CD4-positive, alpha-beta T cell treated with Interleukin-17A for 1 hour (primary cell): ENCODE data around the gene DIP2C.
"Not testable (repeated sequence)": the region's sequence is repeated elsewhere in the genome, so short reads cannot be mapped to it uniquely, and the experiment has no call there.

Source experiments
- DNase-seq: peaks from one replicate; pipeline ENCODE4 v3.0.0-alpha.2; 2020

The DIP2C gene

GRCh38 chr10:528173-529165, 161.0 kb downstream of the DIP2C start:
- no peak for DNase-seq

GRCh38 chr10:527416-527815, 162.1 kb downstream of the DIP2C start:
- no peak for DNase-seq

- DNase-seq, result no peak
Measured at GRCh38 chr10:526651-527312, 162.7 kb downstream of the DIP2C start.

- DNase-seq, result no peak
Measured at GRCh38 chr10:525565-526315, 163.7 kb downstream of the DIP2C start.

- no peak for DNase-seq
Measured at GRCh38 chr10:523925-524324, 165.5 kb downstream of the DIP2C start.

GRCh38 chr10:522350-522749, 167.1 kb downstream of the DIP2C start:
- no peak for DNase-seq

GRCh38 chr10:521261-522250, 167.9 kb downstream of the DIP2C start:
- no peak for DNase-seq

GRCh38 chr10:520402-520787, 169.1 kb downstream of the DIP2C start:
- DNase-seq, result no peak

- no peak for DNase-seq
Measured at GRCh38 chr10:519716-520401, 169.6 kb downstream of the DIP2C start.

- DNase-seq, result no peak
Measured at GRCh38 chr10:519055-519715, 170.3 kb downstream of the DIP2C start.

- no peak for DNase-seq
Measured at GRCh38 chr10:517872-518475, 171.5 kb downstream of the DIP2C start.

GRCh38 chr10:517241-517830, 172.1 kb downstream of the DIP2C start:
- DNase-seq, result no peak

- DNase-seq, result no peak
Measured at GRCh38 chr10:516764-517163, 172.7 kb downstream of the DIP2C start.

GRCh38 chr10:515674-516073, 173.8 kb downstream of the DIP2C start:
- no peak for DNase-seq

- no peak for DNase-seq
Measured at GRCh38 chr10:514137-514671, 175.3 kb downstream of the DIP2C start.

- DNase-seq, result no peak
Measured at GRCh38 chr10:513393-513792, 176.1 kb downstream of the DIP2C start.

- DNase-seq, result not testable (repeated sequence)
Measured at GRCh38 chr10:512661-513060, 176.8 kb downstream of the DIP2C start.

- DNase-seq, result no peak
Measured at GRCh38 chr10:511849-512191, 177.6 kb downstream of the DIP2C start.

- DNase-seq, result peak; percentile 73
Measured at GRCh38 chr10:511101-511848, 178.2 kb downstream of the DIP2C start.
